Central memory CD8-positive, alpha-beta T cell (primary cell): ENCODE measurements around the gene COL6A1.
"Not testable (repeated sequence)": the region's sequence is repeated elsewhere in the genome, so short reads cannot be mapped to it uniquely, and the experiment has no call there.

Source experiments
- ATAC-seq: fragments of 150-1000 bp; cut with Tn5 transposase; replicated peaks from 2 replicates; pipeline ENCODE4 v1.10.0; 2022; ENCODE audit warnings: mild to moderate bottlenecking, moderate FRiP score, moderate number of reproducible peaks; ENCODE audit not compliant: poor library complexity, severe bottlenecking; ENCODE audit errors: extremely low read depth
- DNase-seq, 2 donors: peaks; one replicate each; pipeline ENCODE4 v3.0.0; 2021; ENCODE audit warnings: low spot score in 2 of 2
- H3K27ac Mint-ChIP-seq: one replicate; pipeline ENCODE4 v1.8.0; 2022; ENCODE audit warnings: low read depth, mild to moderate bottlenecking, moderate library complexity, mixed read lengths
- H3K27me3 Mint-ChIP-seq: one replicate; pipeline ENCODE4 v1.8.0; 2022; ENCODE audit warnings: mixed read lengths
- H3K36me3 Mint-ChIP-seq: one replicate; pipeline ENCODE4 v1.8.0; 2022; ENCODE audit warnings: mild to moderate bottlenecking, moderate library complexity, mixed read lengths; ENCODE audit not compliant: insufficient read depth
- H3K4me1 Mint-ChIP-seq: one replicate; pipeline ENCODE4 v1.8.0; 2022; ENCODE audit warnings: mixed read lengths
- H3K4me3 Mint-ChIP-seq: one replicate; pipeline ENCODE4 v1.8.0; 2022; ENCODE audit warnings: mild to moderate bottlenecking, moderate library complexity, mixed read lengths
- H3K9me3 Mint-ChIP-seq: one replicate; pipeline ENCODE4 v1.8.0; 2022; ENCODE audit warnings: mixed read lengths

COL6A1 gene

DNA sequence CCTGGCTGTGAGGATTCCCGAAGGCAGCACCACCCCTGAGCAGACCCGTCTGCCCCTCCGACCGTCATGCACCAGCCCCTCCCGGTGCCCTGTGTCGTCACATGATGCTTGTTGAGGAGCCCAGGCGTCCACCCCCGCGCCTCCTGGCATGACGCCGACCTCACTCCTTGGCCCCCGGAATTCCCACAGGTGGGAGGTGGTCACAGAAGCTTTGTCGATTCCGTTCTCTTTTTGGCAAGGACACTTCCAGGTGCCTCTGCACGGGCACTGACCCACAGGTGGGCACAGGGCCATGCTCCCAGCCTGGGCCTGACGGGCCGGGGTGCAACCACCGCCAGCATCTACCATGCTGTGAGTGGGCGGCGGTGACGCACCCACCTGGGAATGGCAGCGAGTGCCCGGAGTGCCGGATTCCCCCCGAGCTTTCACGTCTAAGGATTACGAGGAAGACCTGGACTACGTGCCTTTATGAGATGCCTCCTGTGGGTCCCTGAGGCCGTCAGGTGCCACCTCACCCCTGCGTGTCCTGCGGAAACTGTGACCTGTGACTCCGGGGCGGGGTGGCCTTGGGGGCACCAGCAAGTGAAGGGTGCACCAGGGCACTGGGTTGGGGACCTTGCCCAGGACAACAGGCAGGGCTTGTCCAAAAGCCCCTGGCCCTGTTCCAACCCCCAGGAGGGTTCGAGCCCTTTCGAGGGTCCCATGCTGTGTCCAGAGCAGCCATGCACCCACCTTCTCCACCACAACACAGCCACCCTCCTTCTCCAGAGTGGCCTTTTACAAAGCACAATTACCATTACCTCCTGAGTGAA, 31.4 kb upstream of the COL6A1 start:
- Mint-ChIP-seq H3K27ac (no peak overlapping the region), H3K4me3 (no peak overlapping the region), H3K36me3 (no peaks in the 10 kb centered on the region), H3K27me3 (peaks cover 51% of the 10 kb centered on the region), H3K9me3 (no peaks in the 10 kb centered on the region), H3K4me1 (no peaks in the 10 kb centered on the region)
- ATAC-seq, result no peak
- DNase-seq, result no peak

DNA sequence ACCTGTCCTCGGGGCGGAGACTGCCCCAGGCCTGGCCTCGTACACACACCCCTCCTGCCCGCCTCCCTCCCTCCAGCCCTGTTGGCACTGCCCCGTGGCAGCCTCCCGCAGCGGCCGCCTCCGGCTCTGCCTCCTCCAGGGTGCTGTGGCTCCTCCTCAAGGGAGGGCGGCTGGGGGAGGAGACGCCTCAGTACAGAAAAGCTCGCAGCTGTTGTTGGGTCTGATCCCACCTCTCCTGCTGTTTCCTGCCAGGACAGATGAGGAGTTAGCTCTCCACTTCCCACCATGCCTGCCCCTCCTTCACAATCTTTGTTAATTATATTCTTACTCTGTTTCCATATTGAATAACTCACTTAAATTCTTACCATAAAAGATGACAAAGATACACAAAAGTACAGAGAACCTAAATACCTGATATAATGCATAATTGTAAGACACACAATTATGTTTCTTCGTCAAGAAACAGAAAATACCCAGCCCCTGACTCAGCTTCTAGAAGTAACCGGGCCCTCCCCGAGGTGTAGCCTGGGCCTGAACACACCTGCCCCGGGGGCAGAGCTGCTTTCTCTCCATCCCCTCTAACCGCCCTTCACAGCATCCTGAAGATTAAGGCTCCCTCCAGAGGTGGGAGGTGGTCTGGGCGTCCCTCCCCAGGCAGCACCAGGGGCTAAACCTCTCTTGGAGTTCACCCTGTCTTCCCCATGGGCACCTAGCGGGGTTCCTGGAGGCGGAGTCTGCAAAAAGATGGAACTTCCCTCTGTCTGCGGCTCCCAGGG, 30.6 kb upstream of the COL6A1 start:
- Mint-ChIP-seq H3K9me3 (no peaks in the 10 kb centered on the region), H3K4me1 (no peaks in the 10 kb centered on the region), H3K27me3 (peaks cover 58% of the 10 kb centered on the region), H3K4me3 (no peak overlapping the region), H3K36me3 (no peaks in the 10 kb centered on the region), H3K27ac (no peak overlapping the region)
- DNase-seq (no peak), ATAC-seq (no peak)

DNA sequence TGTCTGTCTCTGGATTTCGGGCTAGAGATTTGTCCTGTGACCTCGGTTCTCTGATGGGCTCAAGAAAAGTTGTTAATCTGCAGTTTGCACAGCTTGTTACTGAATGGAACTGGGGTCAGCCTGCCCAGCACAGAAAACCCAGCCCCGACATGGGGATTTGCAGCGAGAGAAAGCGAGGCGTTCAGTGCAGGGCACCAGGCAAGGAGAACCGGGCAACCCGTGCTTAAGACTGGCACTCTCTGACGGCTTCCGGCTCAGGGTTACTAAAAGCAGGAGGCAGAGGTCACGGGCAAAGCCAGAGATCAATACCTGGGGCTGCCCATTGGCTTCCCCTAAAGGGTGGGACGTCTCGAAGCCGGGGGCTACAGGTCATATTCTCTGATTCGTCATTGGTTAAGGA, 29.9 kb upstream of the COL6A1 start:
- H3K4me3 Mint-ChIP-seq, result no peak overlapping the region
- peaks cover 65% of the 10 kb centered on the region for H3K27me3 Mint-ChIP-seq
- no peak for ATAC-seq
- no peaks in the 10 kb centered on the region for H3K4me1 Mint-ChIP-seq
- H3K36me3 Mint-ChIP-seq, result no peaks in the 10 kb centered on the region
- no peaks in the 10 kb centered on the region for H3K9me3 Mint-ChIP-seq
- H3K27ac Mint-ChIP-seq, result no peak overlapping the region
- no peak for DNase-seq

DNA sequence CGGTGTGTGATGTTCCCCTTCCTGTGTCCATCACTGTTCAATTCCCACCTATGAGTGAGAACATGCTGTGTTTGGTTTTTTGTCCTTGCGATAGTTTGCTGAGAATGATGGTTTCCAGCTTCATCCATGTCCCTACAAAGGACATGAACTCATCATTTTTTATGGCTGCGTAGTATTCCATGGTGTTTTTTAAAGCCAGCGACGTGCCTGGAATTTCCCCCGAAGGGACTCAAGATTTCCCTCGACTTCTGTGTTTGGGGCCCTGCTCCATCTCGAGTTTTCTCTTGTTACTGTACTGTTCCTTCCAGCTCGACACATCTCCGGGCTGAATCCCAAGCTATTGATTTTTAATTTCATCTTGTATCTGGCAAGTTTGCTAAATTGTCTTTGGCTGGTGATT, 29.0 kb upstream of the COL6A1 start:
- not testable (repeated sequence) for H3K4me3 Mint-ChIP-seq, H3K4me1 Mint-ChIP-seq, H3K9me3 Mint-ChIP-seq, ATAC-seq, H3K27ac Mint-ChIP-seq, H3K36me3 Mint-ChIP-seq, DNase-seq
- peaks cover 73% of the 10 kb centered on the region for H3K27me3 Mint-ChIP-seq

DNA sequence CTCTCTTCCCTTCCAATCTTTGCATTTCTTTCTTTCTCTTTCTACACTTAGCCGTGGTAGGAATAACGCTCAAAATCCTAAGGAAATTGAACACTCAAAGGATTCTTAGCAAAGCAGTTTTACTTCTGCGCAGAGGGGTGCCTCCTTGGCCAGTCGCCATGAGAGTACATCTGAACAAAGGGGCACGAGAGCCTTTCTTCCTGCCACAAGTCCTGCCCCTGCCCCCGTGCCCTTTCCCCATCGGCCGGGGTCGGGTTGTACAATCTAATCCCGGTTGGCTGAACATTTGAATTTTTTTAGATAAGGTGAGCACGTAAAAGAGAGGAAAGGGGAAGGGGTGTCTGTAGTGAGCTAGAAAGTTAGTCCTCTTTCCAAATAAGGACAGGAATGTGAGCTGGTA, 28.6 kb upstream of the COL6A1 start:
- Mint-ChIP-seq H3K27me3 (peaks cover 76% of the 10 kb centered on the region), H3K4me3 (no peak overlapping the region), H3K27ac (no peak overlapping the region), H3K9me3 (no peaks in the 10 kb centered on the region), H3K4me1 (no peaks in the 10 kb centered on the region), H3K36me3 (no peaks in the 10 kb centered on the region)
- DNase-seq, result no peak
- no peak for ATAC-seq

DNA sequence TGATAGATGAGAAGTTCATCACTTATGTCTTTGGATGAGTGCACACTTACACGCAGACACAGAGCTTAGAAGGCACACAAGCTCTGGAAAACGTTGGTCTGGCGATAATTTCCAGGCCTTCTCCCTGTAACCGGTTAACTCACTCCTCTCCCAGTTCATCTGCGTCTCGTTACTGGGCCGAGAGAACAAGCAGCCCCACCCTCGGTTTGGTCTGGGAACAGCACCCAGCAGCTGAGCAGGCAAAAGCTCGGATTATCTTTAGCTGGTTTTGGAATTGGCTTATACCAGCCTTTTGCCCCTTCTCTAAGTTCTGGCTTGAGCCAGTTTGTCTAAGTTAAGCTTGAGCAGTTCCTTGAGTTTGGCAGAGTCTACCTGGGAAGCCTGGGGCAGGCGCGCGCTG, 27.3 kb upstream of the COL6A1 start:
- ATAC-seq (no peak), DNase-seq (no peak)
- H3K4me3 Mint-ChIP-seq, result no peak overlapping the region
- no peaks in the 10 kb centered on the region for H3K4me1 Mint-ChIP-seq
- no peak overlapping the region for H3K27ac Mint-ChIP-seq
- H3K27me3 Mint-ChIP-seq, result peaks cover 77% of the 10 kb centered on the region
- H3K36me3 Mint-ChIP-seq, result no peaks in the 10 kb centered on the region
- no peaks in the 10 kb centered on the region for H3K9me3 Mint-ChIP-seq

DNA sequence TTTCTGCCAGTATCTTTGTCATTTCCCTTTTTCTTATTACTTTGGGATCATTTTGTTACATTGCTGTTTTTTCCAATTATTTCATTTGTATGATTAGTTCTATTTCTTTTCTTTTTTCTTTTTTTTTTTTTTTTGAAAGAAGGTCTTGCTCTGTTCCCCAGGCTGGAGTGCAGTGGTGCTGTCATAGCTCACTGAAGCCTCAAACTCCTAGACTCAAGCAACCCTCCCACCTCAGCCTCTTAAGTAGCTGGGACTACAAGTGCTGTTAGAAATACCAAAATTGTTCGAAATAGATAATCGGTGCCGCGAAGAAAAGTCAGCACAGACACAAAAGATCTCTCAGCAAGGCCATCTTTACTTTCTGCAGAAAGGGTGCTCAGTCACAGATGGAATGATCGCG, 26.6 kb upstream of the COL6A1 start:
- Mint-ChIP-seq H3K9me3 (no peaks in the 10 kb centered on the region), H3K4me1 (no peaks in the 10 kb centered on the region), H3K4me3 (no peak overlapping the region), H3K27ac (no peak overlapping the region), H3K36me3 (no peaks in the 10 kb centered on the region), H3K27me3 (peaks cover 79% of the 10 kb centered on the region)
- DNase-seq, result no peak
- ATAC-seq, result no peak

DNA sequence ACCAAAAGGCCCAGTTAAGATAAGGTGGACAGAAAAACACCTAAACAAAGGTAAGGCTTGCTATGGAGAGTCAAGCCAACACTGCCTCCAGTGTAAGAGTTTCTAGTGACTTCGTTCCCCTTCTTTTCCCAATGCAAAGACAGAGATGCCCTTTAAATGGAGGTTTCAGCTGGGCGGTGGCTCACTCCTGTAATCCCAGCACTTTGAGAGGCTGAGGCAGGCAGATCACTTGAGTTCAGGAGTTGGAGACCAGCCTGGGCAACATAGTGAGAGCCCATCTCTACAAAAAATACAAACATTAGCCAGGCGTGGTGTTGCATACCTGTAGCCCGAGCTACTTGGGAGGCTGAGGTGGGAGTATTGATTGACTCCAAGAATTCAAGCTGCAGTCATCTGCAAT, 24.0 kb upstream of the COL6A1 start:
- no peaks in the 10 kb centered on the region for H3K9me3 Mint-ChIP-seq
- ATAC-seq (no peak), DNase-seq (no peak)
- H3K27ac Mint-ChIP-seq, result no peak overlapping the region
- no peaks in the 10 kb centered on the region for H3K4me1 Mint-ChIP-seq
- no peak overlapping the region for H3K4me3 Mint-ChIP-seq
- H3K27me3 Mint-ChIP-seq, result peaks cover 86% of the 10 kb centered on the region
- H3K36me3 Mint-ChIP-seq, result peaks cover 2% of the 10 kb centered on the region

DNA sequence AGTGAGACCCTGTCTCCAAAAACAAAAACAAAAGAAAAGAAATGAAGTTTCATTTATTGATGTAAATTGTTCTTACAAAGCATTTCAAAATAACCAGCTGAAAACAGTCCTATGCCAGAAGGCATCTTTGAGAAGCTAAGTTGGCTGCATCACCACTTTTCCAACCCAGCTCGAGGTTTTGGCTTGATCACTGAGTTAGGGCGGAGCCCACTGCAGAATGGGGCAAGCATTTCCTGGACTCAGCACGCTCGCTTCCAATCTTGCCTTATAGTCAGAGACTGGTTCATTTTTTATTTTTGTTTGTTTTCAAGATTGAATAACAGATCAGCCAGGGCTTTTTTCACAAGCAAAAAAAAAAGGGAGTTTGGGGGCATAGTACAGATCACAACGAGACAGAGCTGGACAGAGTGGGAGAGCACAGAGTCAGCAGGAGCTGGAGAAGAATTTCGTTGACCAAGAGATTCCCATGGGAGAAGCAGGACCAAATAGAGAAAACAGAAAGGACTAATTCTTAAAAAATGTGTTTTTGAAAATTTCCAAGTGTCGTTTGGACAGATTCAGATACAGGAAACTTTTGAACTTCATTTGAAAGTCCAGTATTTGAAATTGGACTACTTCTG, 23.5 kb upstream of the COL6A1 start:
- ATAC-seq (no peak), DNase-seq (no peak)
- Mint-ChIP-seq H3K9me3 (no peaks in the 10 kb centered on the region), H3K4me3 (no peak overlapping the region), H3K36me3 (peaks cover 2% of the 10 kb centered on the region), H3K27me3 (peaks cover 86% of the 10 kb centered on the region), H3K27ac (no peak overlapping the region), H3K4me1 (no peaks in the 10 kb centered on the region)

DNA sequence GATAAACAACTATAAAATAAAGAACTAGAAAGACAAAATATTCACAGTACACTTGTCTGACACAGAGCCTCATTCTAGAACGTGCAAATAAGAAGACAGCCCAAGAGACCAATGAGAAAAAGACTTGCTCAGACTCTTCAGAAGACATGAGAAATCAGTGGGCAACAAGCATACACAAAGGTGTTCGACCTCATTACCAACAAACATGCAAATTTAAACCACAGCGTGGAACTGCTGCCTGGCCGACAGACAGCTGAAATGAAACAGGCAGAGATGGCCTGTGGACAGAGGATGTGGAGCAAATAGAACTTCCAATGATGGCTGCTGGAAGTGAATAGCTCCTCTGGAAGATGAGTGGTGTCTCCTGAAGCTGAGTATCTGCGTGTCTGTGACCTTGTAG, 22.4 kb upstream of the COL6A1 start:
- peaks cover 5% of the 10 kb centered on the region for H3K9me3 Mint-ChIP-seq

DNA sequence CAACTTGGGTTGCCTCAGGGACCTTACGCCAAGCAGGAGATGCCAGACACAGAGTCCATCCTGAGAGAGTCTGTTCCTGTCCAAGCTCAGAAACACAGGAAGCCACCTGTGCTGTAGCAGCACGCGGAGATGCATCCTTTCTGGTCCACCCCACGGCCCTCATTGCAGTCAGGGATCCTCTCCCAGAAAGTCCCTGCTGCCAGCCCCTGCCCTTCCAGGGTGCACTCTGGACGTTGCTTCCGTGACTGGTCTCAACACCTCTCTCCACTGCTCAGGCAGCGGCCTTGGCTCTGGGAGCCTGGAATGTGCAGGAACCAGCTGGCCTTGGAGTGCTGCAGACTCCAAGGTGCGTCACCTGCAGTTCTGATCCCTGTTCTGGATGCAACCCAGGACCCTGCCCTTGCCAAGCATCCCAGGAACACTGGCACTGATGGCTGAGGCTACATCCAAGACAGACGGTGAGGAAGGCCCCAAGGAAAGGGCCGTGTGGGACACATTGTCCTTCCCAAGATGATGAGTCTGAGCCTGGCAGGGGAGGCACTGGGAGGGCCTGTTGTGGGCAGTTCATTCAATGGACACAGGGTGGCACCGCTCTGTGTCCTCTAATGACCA, 21.7 kb upstream of the COL6A1 start:
- Mint-ChIP-seq H3K36me3 (peaks cover 2% of the 10 kb centered on the region), H3K4me1 (no peaks in the 10 kb centered on the region), H3K27ac (no peak overlapping the region), H3K4me3 (no peak overlapping the region), H3K27me3 (peaks cover 82% of the 10 kb centered on the region), H3K9me3 (peaks cover 6% of the 10 kb centered on the region)
- ATAC-seq (no peak), DNase-seq (no peak)

More for the DNA sequence above, 22.4 kb upstream of the COL6A1 start:
- H3K27me3 Mint-ChIP-seq, result peaks cover 88% of the 10 kb centered on the region
- no peaks in the 10 kb centered on the region for H3K4me1 Mint-ChIP-seq
- no peak for DNase-seq
- ATAC-seq, result no peak
- H3K27ac Mint-ChIP-seq, result no peak overlapping the region
- H3K4me3 Mint-ChIP-seq, result no peak overlapping the region
- H3K36me3 Mint-ChIP-seq, result peaks cover 2% of the 10 kb centered on the region

DNA sequence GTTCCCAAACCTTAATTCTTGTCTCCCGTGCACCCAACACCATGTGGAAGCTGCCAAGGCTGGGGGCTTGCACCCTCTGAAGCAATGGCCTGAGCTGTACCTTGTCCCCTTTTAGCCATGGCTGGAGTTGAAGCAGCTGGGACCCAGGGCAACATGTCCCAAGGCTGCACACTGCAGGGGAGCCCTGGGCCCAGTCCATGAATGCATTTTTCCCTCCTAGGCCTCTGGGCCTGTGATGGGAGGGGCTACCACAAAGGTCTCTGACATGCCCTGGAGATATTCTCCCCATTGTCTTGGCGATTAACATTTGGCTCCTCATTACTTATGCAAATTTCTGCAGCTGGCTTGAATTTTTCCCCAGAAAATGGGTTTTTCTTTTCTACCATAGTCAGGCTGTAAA, 20.2 kb upstream of the COL6A1 start:
- peaks cover 67% of the 10 kb centered on the region for H3K27me3 Mint-ChIP-seq
- not testable (repeated sequence) for H3K9me3 Mint-ChIP-seq, ATAC-seq, H3K27ac Mint-ChIP-seq, DNase-seq, H3K4me3 Mint-ChIP-seq, H3K36me3 Mint-ChIP-seq, H3K4me1 Mint-ChIP-seq
